Skeletal muscle tissue (tissue), 4 donors: ENCODE data around the gene OR52E8. TPM values are rescaled to one million over a fixed set of nuclear protein-coding genes. Genes with fewer than 3 reads are reported as not detected.

Experiments
- H3K27ac ChIP-seq: one replicate; pipeline ENCODE4 v1.7.0; 2013; ENCODE audit warnings: mild to moderate bottlenecking, low read depth, low read length, inconsistent platforms
- H3K27me3 ChIP-seq, 3 donors: one replicate each; pipeline ENCODE4 v1.7.0; 2013; ENCODE audit warnings: low read length in 3 of 3; ENCODE audit not compliant: control insufficient read depth in 3 of 3, insufficient read depth in 3 of 3
- H3K36me3 ChIP-seq, 3 donors: one replicate each; pipeline ENCODE4 v1.7.0; 2013; ENCODE audit warnings: low read length in 3 of 3; ENCODE audit not compliant: control insufficient read depth in 3 of 3, insufficient read depth in 3 of 3
- H3K4me1 ChIP-seq, 3 donors: one replicate each; pipeline ENCODE4 v1.7.0; 2013; ENCODE audit warnings: low read length in 3 of 3, mild to moderate bottlenecking in 3 of 3; ENCODE audit not compliant: control insufficient read depth in 3 of 3, insufficient read depth in 3 of 3
- H3K4me3 ChIP-seq, 3 donors: one replicate each; pipeline ENCODE4 v1.7.0; 2013; ENCODE audit warnings: low read length in 3 of 3
- H3K9ac ChIP-seq, 3 donors: one replicate each; pipeline ENCODE4 v1.7.0; 2013; ENCODE audit warnings: low read length in 3 of 3, mild to moderate bottlenecking in 3 of 3, moderate library complexity in 2 of 3, low read depth in 1 of 3
- H3K9me3 ChIP-seq, 3 donors: one replicate each; pipeline ENCODE4 v1.7.0; 2013; ENCODE audit warnings: low read length in 3 of 3; ENCODE audit not compliant: control insufficient read depth in 3 of 3
- total RNA-seq: library from RNA; depleted of rRNA; stranded (reverse); fragments of >200 nt; gene quantifications from one replicate; pipeline ENCODE4 v1.2.3, GENCODE V29; 2014
- donor health status: Osteomylitis.

OR52E8 gene
- not detected for total RNA-seq

DNA sequence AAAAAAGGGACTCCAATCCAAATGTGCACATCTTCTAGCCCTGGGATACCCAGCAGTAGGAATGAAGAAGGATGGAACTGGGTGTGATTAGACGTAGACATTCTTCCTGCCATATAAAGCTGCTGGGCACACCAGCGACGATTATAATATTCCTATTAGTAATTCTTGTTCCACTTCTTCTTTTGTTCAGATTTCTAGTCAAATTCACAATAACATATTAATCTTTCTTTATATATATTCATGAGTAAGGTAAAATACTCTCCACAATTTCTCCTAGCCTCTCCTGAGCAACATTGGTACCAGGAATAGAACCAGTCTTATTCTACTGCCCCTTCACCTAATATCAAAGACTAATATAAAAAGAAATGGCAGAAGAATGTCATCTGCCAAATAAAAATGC, at the start of gene OR52E8:
OR52E8 (minus strand) TSS at position 101 of the 400 bp plus-strand sequence; CDS start at position 101, 0 bp downstream.
- Histone ChIP-seq H3K36me3 (no peaks in the 10 kb centered on the region), H3K9me3 (no peaks in the 10 kb centered on the region), H3K4me3 (no peak within 1 kb of the TSS), H3K9ac (no peak within 1 kb of the TSS), H3K27ac (no peak within 1 kb of the TSS), H3K4me1 (no peaks in the 10 kb centered on the region), H3K27me3 (no peaks in the 10 kb centered on the region)

DNA sequence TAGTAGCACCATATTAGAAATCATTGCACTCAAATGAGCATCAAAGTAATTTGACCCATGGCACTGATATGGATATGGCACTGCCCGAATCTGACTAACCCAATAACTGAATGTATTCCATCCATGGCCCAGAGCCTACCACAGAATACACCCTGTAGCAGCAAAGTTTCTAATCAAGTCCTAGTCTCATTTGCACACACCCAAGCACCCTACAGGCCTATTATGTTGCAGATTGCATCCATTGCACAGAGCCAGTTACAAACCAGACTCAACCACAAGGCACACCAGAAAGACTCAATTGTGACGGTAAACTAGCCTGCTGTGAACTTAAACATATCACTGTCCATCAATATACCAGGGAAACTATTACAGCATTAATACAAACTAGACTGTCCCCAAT, 42.0 kb upstream of the OR52E8 start:
- H3K4me3 ChIP-seq = no peak overlapping the region
- H3K9me3 ChIP-seq = no peaks in the 10 kb centered on the region
- H3K36me3 ChIP-seq = no peaks in the 10 kb centered on the region
- H3K27me3 ChIP-seq = no peaks in the 10 kb centered on the region
- no peaks in the 10 kb centered on the region for H3K4me1 ChIP-seq
- no peak overlapping the region for H3K9ac ChIP-seq
- no peak overlapping the region for H3K27ac ChIP-seq

DNA sequence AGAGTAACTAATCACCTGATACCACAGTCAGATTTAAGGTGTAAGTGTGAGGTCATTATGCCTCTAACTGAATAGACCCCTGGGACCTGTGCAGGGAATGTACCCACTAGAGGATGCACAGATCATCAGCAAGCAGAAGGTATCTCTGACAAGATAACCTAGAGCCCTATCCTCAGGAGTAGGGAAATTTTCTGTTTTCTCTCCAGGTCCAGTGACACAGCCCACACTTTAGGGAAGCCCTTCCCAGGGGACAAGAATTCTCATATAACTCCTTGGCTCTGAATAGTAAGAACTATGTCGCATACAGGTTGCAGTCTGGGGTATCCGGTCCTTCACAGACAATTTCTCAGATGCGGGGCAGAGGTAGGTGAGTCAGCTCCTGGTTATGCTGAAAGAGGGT, 35.4 kb upstream of the OR52E8 start, which contains the start of gene OR52E5:
OR52E5 (plus strand) TSS at position 301 of the 400 bp plus-strand sequence. CDS start 7,569 bp downstream, outside the sequence.
- no peak within 1 kb of the TSS for H3K4me3 ChIP-seq
- H3K27ac ChIP-seq = no peak within 1 kb of the TSS
- no peaks in the 10 kb centered on the region for H3K9me3 ChIP-seq
- no peak within 1 kb of the TSS for H3K9ac ChIP-seq
- no peaks in the 10 kb centered on the region for H3K27me3 ChIP-seq
- no peaks in the 10 kb centered on the region for H3K4me1 ChIP-seq
- no peaks in the 10 kb centered on the region for H3K36me3 ChIP-seq

DNA sequence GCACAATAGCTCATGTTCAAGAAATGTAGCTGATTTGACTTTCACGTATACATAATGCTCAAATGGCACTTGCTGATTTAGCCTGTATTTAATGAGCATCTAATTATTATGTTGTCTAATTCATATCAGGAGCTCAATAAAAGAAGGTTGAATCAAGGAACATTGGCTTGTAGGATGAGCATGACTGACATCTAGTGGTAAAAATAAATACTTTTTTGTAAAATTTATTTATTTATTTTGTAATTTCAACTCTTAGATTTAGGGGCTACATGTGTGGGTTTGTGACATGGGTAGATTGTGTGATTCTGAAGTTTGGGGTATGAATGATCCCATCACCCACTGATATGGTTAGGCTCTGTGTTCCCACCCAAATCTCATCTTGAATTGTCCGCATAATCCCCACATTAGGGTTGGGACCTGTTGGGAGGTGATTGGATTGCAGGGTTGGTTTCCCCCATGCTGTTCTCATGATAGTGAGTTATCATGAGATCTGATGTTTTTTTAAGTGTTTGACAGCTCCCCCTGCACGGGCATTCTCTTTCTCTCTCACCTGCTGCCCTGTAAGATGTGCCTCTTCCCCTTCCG, 33.8 kb upstream of the OR52E8 start:
- Histone ChIP-seq H3K9me3 (no peaks in the 10 kb centered on the region), H3K4me1 (no peaks in the 10 kb centered on the region), H3K9ac (no peak overlapping the region), H3K36me3 (no peaks in the 10 kb centered on the region), H3K4me3 (no peak overlapping the region), H3K27me3 (no peaks in the 10 kb centered on the region), H3K27ac (no peak overlapping the region)

DNA sequence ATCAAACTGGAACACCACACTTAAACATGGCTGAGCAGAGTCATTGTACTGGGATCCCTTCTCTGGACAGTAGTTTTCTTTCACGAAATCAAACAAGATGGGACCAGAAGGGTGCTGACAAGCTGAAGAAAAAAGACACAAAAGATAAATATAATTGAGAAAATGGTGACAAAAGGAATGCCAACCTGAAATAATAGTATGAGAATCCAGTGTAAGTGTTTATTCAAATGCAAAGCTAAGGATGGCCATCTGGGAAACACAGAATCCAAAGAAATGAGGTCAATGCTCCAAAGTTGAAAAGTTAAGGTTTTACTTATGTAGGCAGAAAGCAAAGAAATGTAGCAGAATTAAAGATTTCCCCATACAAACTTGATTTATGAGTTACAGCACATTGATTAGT, 30.2 kb upstream of the OR52E8 start:
- H3K9ac ChIP-seq = no peak overlapping the region
- H3K36me3 ChIP-seq = no peaks in the 10 kb centered on the region
- H3K4me3 ChIP-seq = no peak overlapping the region
- H3K4me1 ChIP-seq = no peaks in the 10 kb centered on the region
- no peaks in the 10 kb centered on the region for H3K9me3 ChIP-seq
- H3K27me3 ChIP-seq = no peaks in the 10 kb centered on the region
- no peak overlapping the region for H3K27ac ChIP-seq

DNA sequence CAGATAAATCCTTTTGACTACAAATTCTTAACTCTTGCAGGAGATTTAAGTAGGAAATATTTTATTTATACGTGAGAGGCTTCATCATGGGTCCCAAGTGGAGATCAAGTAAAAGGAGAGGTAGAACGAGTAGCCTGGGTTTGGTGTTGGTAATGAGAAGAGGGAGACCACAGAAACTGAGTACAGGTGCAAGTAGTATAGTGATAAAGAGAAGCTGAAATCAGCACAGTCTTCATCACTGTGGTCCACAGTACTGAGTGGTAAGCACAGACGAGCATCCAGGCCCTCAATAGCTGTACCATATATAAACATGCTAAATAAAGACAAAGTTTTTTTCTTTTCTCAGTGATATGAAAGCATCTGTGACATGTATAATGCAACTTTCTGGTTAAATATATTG, 29.7 kb upstream of the OR52E8 start:
- Histone ChIP-seq H3K27me3 (no peaks in the 10 kb centered on the region), H3K9me3 (no peaks in the 10 kb centered on the region), H3K36me3 (no peaks in the 10 kb centered on the region), H3K4me3 (no peak overlapping the region), H3K9ac (no peak overlapping the region), H3K27ac (no peak overlapping the region), H3K4me1 (no peaks in the 10 kb centered on the region)

DNA sequence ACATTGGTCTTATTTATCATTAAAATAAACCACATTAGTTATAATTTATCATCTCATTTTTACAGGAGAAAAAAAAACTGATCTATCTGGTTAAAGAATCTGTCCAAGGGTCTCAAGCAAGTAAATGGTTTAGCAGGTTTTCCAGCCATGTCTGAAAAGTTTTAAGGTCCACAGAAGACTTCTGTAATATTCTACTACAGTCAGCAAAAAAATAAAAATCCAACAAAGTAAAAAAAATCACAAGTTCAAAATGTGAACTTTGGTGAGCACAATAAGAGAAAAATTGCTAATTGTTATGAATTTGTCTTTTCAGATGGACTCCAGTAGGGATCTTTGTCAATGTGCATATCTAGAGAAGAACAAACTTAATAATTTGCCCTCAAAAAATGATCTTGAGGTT, 24.3 kb upstream of the OR52E8 start:
- no peak overlapping the region for H3K9ac ChIP-seq
- no peaks in the 10 kb centered on the region for H3K27me3 ChIP-seq
- no peaks in the 10 kb centered on the region for H3K36me3 ChIP-seq
- no peak overlapping the region for H3K27ac ChIP-seq
- no peak overlapping the region for H3K4me3 ChIP-seq
- H3K4me1 ChIP-seq = no peaks in the 10 kb centered on the region
- H3K9me3 ChIP-seq = no peaks in the 10 kb centered on the region

DNA sequence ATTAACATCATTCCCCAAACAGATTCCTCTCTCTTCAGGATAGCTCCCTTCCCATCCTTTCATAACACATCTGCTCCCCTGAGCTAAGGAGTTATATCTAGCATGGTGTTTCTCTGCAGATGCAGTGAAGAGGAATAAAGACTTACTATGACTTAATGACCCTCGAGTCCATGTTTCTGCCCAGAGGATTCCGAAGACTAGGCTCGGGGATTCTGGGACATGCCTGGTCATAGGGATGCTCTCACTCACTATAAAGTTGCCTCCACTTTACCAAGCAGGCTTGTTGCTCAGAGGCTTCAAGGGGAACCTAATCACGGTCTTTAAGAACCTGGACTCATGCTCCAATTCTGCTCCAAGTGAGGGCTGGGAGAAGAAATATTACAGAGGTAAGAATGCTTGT, 22.8 kb upstream of the OR52E8 start, which contains the start of gene OR52E4:
OR52E4 (plus strand) TSS at position 301 of the 400 bp plus-strand sequence. CDS start 3,664 bp downstream, outside the sequence.
- H3K27me3 ChIP-seq = no peaks in the 10 kb centered on the region
- no peaks in the 10 kb centered on the region for H3K4me1 ChIP-seq
- no peak within 1 kb of the TSS for H3K27ac ChIP-seq
- H3K4me3 ChIP-seq = no peak within 1 kb of the TSS
- H3K9me3 ChIP-seq = no peaks in the 10 kb centered on the region
- no peak within 1 kb of the TSS for H3K9ac ChIP-seq
- H3K36me3 ChIP-seq = no peaks in the 10 kb centered on the region

DNA sequence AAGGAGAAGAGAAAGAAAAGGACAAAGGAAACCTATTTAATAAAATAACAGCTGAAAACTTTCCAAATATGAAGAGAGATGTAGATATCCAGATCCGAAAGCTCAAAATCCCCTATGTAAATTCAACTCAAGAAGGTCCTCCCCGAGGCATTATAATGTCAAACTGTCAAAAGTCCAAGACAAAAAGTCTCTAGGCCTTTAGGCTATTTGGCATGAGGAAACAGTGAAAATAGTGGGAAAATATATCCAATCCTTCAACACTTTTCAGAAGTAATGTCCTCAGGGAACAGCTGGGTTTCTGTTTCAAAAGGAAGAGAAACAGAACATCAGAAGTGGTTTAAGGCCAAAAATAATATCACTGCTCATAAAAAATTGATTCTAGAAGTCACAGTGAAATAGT, 21.1 kb upstream of the OR52E8 start:
- Histone ChIP-seq H3K9ac (no peak overlapping the region), H3K4me1 (no peaks in the 10 kb centered on the region), H3K36me3 (no peaks in the 10 kb centered on the region), H3K27ac (no peak overlapping the region), H3K9me3 (no peaks in the 10 kb centered on the region), H3K27me3 (no peaks in the 10 kb centered on the region), H3K4me3 (no peak overlapping the region)

DNA sequence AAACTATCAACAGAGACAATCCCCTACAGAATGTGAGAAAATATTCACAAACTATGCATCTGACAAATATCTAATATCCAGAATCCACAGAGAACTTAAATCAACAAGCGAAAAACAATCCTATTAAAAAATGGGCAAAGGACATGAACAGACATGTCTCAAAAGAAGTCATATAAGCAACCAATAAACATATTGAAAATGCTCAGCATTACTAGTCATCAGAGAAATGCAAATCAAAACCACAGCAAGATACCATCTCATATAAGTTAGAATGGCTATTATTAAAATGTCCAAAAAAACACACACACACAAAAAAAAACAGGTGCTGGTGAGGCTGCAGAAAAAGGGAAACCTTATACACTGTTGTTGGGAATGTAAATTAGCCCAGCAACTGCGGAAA, 8.3 kb upstream of the OR52E8 start:
- Histone ChIP-seq H3K9me3 (peaks cover 0 to 2% (median 0%) of the 10 kb centered on the region in 3 donors), H3K27ac (no peak overlapping the region), H3K9ac (no peak overlapping the region), H3K4me3 (no peak overlapping the region), H3K36me3 (no peaks in the 10 kb centered on the region), H3K27me3 (no peaks in the 10 kb centered on the region), H3K4me1 (no peaks in the 10 kb centered on the region)
